ENCODE measurements around the gene AIFM3. TPM values are rescaled to one million over a fixed set of nuclear protein-coding genes. Genes with fewer than 3 reads are reported as not detected.

Gene AIFM3
- total and polyA plus RNA-seq, 12 donors: 0.24 to 1.5 (median 0.50) TPM; not detected in 1

- intact Hi-C loops (cut with DNase I): loop anchor here in 2 of 10 donors (5.0 to 10.0 kb wide), 2 partner anchors 36 to 66 kb away; partner anchors contain the start of genes PI4KA (in 1 of the 2) and SNAP29 (in 1 of the 2)
- Histone ChIP-seq H3K27ac (peak overlapping the region in 3 of 10 donors; percentile 18 to 27 (median 26)), H3K4me1 (peaks cover 6 to 69% (median 55%) of the 10 kb centered on the region in 9 donors), H3K9me3 (no peaks in the 10 kb centered on the region), H3K36me3 (peaks cover 0 to 17% (median 0%) of the 10 kb centered on the region in 9 donors), H3K27me3 (no peaks in the 10 kb centered on the region), H3K4me3 (peak overlapping the region in 7 of 10 donors; percentile 77 to 99 (median 96))
- 50% methylated on average over 3 of the region's 3 CpGs for WGBS, 2 donors
- ATAC-seq (no peak), DNase-seq (no peak)
- TF ChIP-seq CTCF (IDR thresholded peaks at IDR 0.05): no peak
Observed at GRCh38 chr22:20920881-20921203, 46.2 kb upstream of the AIFM3 start.

DNA sequence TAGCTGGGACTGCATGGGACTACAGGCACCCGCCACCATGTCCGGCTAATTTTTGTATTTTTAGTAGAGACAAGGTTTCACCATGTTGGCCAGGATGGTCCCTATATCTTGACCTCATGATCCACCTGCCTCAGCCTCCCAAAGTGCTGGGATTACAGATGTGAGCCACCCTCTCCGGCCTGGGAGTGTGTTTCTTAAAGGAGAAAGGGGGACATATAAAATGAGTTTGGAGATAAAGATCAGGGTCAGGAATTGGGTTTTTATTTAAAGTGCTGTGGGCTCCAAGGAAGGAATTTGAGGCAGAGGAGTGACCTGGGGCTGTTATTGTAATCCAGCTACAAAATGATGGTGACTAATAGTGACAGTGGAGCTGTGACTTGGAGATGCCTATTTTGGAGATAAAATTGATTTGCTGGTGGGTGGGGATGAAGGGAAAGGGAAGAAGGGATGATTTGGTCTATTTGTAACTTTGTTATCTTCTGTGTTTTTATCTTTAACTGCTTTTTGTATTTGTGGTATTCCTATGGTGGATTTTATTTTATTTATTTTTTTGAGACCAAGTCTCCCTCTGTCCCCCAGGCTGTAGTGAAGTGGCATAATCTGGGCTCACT lies 44.8 kb upstream of the AIFM3 start:
- no peaks in the 10 kb centered on the region for H3K27me3 ChIP-seq
- TF ChIP-seq CTCF (IDR thresholded peaks at IDR 0.05): no peak
- no peak overlapping the region for H3K4me3 ChIP-seq
- 76 to 90% methylated on average over 3 of the region's 3 CpGs for WGBS, 2 donors
- H3K9me3 ChIP-seq: no peaks in the 10 kb centered on the region
- intact Hi-C loops (cut with DNase I): loop anchor here in 2 of 10 donors (5.0 to 10.0 kb wide), 2 partner anchors 35 to 67 kb away; partner anchors contain the start of genes PI4KA (in 1 of the 2) and SNAP29 (in 1 of the 2)
- peaks cover 0 to 17% (median 0%) of the 10 kb centered on the region in 9 donors for H3K36me3 ChIP-seq
- DNase-seq: no peak
- H3K4me1 ChIP-seq: peaks cover 6 to 77% (median 54%) of the 10 kb centered on the region in 9 donors
- no peak overlapping the region for H3K27ac ChIP-seq
- no peak for ATAC-seq

GRCh38 chr22:20926243-20926642 lies 40.8 kb upstream of the AIFM3 start:
- no peak overlapping the region for H3K27ac ChIP-seq
- intact Hi-C loops (cut with DNase I): loop anchor here in 1 of 10 donors (10.0 kb wide), 1 partner anchor 71 kb away; the partner anchor contains the start of genes PI4KA and SNAP29

More at GRCh38 chr22:20926243-20926642, 40.8 kb upstream of the AIFM3 start:
- no peak overlapping the region for H3K4me3 ChIP-seq
- no peaks in the 10 kb centered on the region for H3K9me3 ChIP-seq
- no peak for TF ChIP-seq CTCF (IDR thresholded peaks at IDR 0.05)
- H3K4me1 ChIP-seq: peaks cover 0 to 78% (median 45%) of the 10 kb centered on the region in 9 donors
- DNase-seq: no peak
- no peak for ATAC-seq
- peaks cover 0 to 17% (median 0%) of the 10 kb centered on the region in 9 donors for H3K36me3 ChIP-seq
- WGBS, 2 donors: 93% methylated on average over 2 of the region's 2 CpGs
- H3K27me3 ChIP-seq: no peaks in the 10 kb centered on the region

Measured in heart right ventricle (tissue), 16 donors.